ENCODE data around the gene ALDH8A1. TPM values are rescaled to one million over a fixed set of nuclear protein-coding genes. Genes with fewer than 3 reads are reported as not detected.
A peak's percentile ranks its signal among the peaks of the same experiment; 100 is the strongest.
"Not testable (repeated sequence)": the region's sequence is repeated elsewhere in the genome, so short reads cannot be mapped to it uniquely, and the experiment has no call there.

ALDH8A1 gene
- total RNA-seq, 1 experiment from 2014 or later = not detected

- in situ Hi-C loops (cut with HindIII; ENCODE audit: low pct_unique_long_range_greater_than_20kb, low sequenced_read_pairs) = no loop called here
- no peak for DNase-seq (ENCODE audit: low read depth, low spot score)
Observed at GRCh38 chr6:134928151-134928900, 21.6 kb downstream of the ALDH8A1 start.

- in situ Hi-C loops (cut with HindIII; ENCODE audit: low pct_unique_long_range_greater_than_20kb, low sequenced_read_pairs) = no loop called here
Observed at GRCh38 chr6:134925800-134926199, 24.1 kb downstream of the ALDH8A1 start.

DNA sequence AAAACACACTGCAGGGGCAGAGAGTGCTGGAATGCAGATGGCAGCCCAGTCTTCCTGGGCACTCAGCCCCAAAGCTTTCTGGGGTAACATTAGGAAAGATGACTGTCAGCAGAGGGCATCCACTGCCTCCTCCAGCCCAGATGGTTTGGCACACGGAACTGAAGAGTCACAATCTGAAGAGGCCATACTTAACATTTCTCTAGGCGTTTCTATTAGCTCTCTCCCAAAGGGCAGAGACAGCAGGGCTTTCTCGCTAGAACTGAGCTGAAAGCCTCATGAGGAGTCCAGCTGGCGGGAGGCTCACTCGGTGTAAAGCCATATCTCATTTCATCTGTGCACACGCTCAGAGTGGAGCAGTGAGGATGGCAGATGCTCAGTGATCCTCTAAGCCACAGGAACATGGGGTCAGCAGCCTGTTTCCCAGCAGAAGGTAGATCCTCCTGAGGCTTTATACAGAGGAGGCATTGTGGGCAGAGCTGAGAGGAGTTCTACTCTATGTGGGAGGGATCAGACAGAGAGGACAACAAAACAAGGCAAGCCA is 28.1 kb downstream of the ALDH8A1 start:
- in situ Hi-C loops (cut with HindIII; ENCODE audit: low pct_unique_long_range_greater_than_20kb, low sequenced_read_pairs) = no loop called here

More at GRCh38 chr6:134925800-134926199, 24.1 kb downstream of the ALDH8A1 start:
- DNase-seq (ENCODE audit: low read depth, low spot score) = no peak

DNA sequence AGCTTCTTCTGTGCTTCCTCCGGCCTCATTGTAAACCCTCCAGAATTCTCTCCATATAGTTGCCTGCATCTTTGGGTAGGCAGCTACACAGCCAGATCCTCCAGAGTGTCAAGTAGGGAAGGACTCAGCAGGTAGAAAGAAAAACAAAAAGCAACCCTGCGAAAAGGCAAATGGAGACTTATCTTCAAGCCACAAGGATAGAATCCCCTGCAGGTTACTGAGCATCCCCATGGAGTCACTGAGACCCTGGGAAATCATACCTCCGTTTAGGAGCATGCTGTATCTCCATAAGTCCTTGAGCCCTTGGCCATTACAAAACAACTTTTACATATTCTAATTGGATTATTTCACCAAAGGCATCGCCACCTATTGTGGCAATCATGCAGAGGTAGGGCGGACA is 28.6 kb downstream of the ALDH8A1 start:
- in situ Hi-C loops (cut with HindIII; ENCODE audit: low pct_unique_long_range_greater_than_20kb, low sequenced_read_pairs) = no loop called here
- DNase-seq (ENCODE audit: low read depth, low spot score) = no peak

More for the DNA sequence above, 28.1 kb downstream of the ALDH8A1 start:
- peak; percentile 31 for DNase-seq (ENCODE audit: low read depth, low spot score)

- DNase-seq (ENCODE audit: low read depth, low spot score) = no peak
- in situ Hi-C loops (cut with HindIII; ENCODE audit: low pct_unique_long_range_greater_than_20kb, low sequenced_read_pairs) = no loop called here
Observed at GRCh38 chr6:134920422-134920821, 29.5 kb downstream of the ALDH8A1 start.

DNA sequence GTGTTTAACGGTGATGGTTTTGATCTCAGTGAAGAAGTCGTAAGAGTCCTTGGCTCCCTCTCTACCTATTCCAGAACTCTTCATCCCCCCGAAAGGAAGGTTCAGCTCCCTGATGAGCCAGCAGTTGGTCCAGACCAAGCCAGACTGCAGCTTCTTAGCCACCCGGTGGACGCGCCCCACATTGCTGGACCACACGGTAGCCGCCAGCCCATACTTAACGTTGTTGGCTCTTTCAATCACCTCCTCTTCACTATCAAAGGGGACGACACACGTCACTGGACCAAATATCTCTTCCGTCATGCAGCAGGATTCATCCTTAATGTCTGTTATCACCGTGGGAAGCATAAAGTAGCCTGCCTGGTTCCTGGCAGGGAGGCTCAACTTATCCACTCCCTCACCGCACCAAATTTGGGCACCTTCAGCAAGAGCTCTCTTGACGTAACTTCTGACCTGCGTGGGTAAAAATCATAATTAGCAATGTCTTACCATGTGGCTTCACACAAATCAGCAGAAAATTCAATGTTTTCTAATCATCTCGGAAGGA is 31.4 kb downstream of the ALDH8A1 start:
- DNase-seq (ENCODE audit: low read depth, low spot score) = no peak
- in situ Hi-C loops (cut with HindIII; ENCODE audit: low pct_unique_long_range_greater_than_20kb, low sequenced_read_pairs) = no loop called here

- in situ Hi-C loops (cut with HindIII; ENCODE audit: low pct_unique_long_range_greater_than_20kb, low sequenced_read_pairs) = no loop called here
- no peak for DNase-seq (ENCODE audit: low read depth, low spot score)
Observed at GRCh38 chr6:134911547-134911946, 38.4 kb downstream of the ALDH8A1 start.

- DNase-seq (ENCODE audit: low read depth, low spot score) = no peak
- in situ Hi-C loops (cut with HindIII; ENCODE audit: low pct_unique_long_range_greater_than_20kb, low sequenced_read_pairs) = no loop called here
Observed at GRCh38 chr6:134910593-134910935, 39.3 kb downstream of the ALDH8A1 start.

DNA sequence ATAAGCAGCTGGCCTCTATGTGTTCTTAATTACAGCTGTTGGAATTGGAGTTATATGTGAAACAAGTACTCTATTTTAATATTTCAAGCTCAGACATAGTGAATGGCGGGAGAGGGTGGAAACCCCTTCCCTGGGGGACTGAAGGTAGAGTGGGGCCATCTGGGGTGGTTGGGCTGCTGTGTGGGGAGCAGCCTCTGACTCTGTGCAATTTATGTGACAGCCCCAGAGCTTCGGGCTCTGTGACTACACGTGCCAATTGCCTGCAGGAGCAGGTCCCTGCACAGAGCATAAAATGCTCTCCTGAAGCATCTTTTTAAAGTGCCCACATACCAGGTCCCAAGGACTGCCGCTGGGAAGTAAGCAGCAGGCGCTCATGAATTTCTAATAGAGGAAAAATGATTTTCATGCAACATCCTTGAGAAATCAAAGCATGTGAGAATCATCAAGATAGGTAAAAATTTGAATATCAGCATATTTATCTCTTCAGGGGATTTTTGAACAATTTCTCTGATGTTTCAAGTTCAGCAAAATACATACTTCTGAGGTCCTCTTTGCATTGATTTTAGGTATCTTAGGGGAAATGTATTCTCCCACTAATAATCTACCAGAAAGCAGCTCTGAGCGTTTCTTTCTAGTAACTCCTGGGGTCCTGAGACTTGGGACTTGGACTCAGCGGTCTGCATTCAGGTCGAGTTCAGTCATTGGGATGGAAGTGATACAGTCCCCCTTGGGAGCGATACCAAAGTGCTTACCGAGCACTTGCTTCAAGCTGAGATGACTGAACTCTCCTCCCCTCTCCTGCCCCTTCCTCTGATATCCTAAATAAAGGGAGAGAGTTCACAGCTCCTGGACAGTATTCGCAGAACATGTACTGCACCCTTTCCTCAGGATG is 40.0 kb downstream of the ALDH8A1 start:
- DNase-seq (ENCODE audit: low read depth, low spot score) = no peak
- in situ Hi-C loops (cut with HindIII; ENCODE audit: low pct_unique_long_range_greater_than_20kb, low sequenced_read_pairs) = no loop called here

DNA sequence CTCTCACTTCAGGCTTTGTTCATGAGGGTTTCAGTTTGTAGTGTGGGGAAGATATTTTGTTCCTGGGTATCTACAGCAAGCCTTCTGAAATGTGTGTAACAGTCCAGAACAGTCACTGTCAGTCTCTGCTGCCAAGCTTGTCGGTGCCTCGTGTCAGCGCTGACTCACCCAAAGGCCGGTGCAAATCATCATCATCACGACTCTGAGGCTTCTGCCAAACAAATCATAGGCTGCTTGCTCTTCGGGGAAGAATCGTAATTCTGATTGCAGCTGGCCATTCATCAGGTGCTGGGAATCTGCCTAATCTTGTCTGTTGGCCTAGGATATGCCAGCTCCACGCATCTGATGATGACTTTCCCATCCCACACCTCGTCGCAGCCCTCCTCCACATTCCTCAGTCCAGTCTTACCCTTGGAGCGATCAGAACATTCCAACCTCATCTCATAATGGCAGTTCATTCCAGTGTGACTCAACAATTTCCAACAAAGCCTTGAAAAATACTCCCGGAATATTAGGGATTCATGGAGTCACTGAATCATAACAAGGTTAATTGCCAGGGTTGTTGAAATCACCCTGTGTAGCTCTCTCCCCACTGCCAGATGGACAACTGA is 40.9 kb downstream of the ALDH8A1 start:
- in situ Hi-C loops (cut with HindIII; ENCODE audit: low pct_unique_long_range_greater_than_20kb, low sequenced_read_pairs) = no loop called here
- peak; percentile 67 for DNase-seq (ENCODE audit: low read depth, low spot score)

GRCh38 chr6:134904731-134905130 is 45.2 kb downstream of the ALDH8A1 start:
- DNase-seq (ENCODE audit: low read depth, low spot score); in situ Hi-C loops (cut with HindIII; ENCODE audit: low pct_unique_long_range_greater_than_20kb, low sequenced_read_pairs): not testable (repeated sequence)

DNA sequence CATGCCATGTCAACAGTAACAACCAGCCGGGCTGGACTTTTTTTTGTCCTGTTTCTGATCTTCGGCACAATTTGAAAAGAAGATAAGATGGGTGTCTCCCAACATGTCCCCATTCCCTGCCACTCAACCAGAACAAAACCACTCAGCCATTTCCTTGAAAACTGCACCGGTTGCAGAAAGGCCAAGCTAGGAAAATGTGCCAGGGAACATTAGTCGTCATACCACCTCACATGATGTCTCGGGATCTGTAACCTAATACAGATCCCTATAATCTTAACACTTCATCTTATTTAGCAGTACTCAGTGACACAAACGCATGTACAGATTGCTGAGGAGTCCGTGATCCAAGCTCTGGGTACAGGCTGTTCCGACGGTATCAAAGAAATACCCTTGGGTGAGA is 46.5 kb downstream of the ALDH8A1 start:
- DNase-seq (ENCODE audit: low read depth, low spot score) = no peak
- in situ Hi-C loops (cut with HindIII; ENCODE audit: low pct_unique_long_range_greater_than_20kb, low sequenced_read_pairs) = no loop called here

DNA sequence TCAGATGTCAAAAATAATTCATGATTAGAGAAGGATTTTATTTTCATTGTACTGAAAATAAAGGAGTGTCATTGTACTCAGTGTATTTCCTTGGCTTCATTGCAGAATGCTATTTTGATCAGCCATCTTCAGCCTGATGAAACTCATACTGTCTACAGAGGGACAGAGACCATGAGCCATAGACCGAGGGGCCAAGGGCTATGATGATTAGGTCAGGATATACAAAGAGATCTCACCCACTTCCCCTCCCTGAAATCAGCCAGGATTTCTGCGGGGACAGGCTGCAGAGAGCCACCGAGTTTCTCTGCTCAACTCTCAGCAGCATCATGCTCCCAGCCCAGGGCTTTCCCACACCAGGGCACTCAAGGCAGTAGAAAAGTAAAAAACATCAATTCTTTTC is 47.0 kb downstream of the ALDH8A1 start:
- in situ Hi-C loops (cut with HindIII; ENCODE audit: low pct_unique_long_range_greater_than_20kb, low sequenced_read_pairs) = no loop called here
- DNase-seq (ENCODE audit: low read depth, low spot score) = no peak

- in situ Hi-C loops (cut with HindIII; ENCODE audit: low pct_unique_long_range_greater_than_20kb, low sequenced_read_pairs) = no loop called here
- DNase-seq (ENCODE audit: low read depth, low spot score) = no peak
Observed at GRCh38 chr6:134902074-134902861, 47.6 kb downstream of the ALDH8A1 start.

- in situ Hi-C loops (cut with HindIII; ENCODE audit: low pct_unique_long_range_greater_than_20kb, low sequenced_read_pairs) = no loop called here
- DNase-seq (ENCODE audit: low read depth, low spot score) = no peak
Observed at GRCh38 chr6:134898575-134898974, 51.3 kb downstream of the ALDH8A1 start.

- DNase-seq (ENCODE audit: low read depth, low spot score); in situ Hi-C loops (cut with HindIII; ENCODE audit: low pct_unique_long_range_greater_than_20kb, low sequenced_read_pairs): not testable (repeated sequence)
Observed at GRCh38 chr6:134898166-134898565, 51.7 kb downstream of the ALDH8A1 start.

- no peak for DNase-seq (ENCODE audit: low read depth, low spot score)
- in situ Hi-C loops (cut with HindIII; ENCODE audit: low pct_unique_long_range_greater_than_20kb, low sequenced_read_pairs) = no loop called here
Observed at GRCh38 chr6:134896910-134897309, 53.0 kb downstream of the ALDH8A1 start.

Measured in SK-MEL-5 (cell line).